ENCODE results near the gene SIX5.

The SIX5 gene

GRCh38 chr19:45792470-45793177 lies 23.6 kb upstream of the SIX5 start, which contains the start of gene DMWD:
TSS of gene DMWD (minus strand) at chr19:45792845. CDS start at chr19:45792756, 89 bp downstream.
- DNase-seq = peak; percentile 100

GRCh38 chr19:45791744-45792469 lies 22.9 kb upstream of the SIX5 start:
- DNase-seq = peak; percentile 28 to 47

GRCh38 chr19:45790942-45791341 lies 21.9 kb upstream of the SIX5 start:
- peak in 1 of 2 experiments; percentile 33 for DNase-seq

- DNase-seq = no peak
These were observed 20.2 kb upstream of the SIX5 start for GRCh38 chr19:45789035-45789786.

GRCh38 chr19:45786533-45786894 lies 17.5 kb upstream of the SIX5 start:
- no peak for DNase-seq

GRCh38 chr19:45785781-45786532 lies 16.9 kb upstream of the SIX5 start:
- no peak for DNase-seq

- no peak for DNase-seq
These were observed 16.0 kb upstream of the SIX5 start for GRCh38 chr19:45785097-45785496.

GRCh38 chr19:45784096-45784495 lies 15.0 kb upstream of the SIX5 start:
- DNase-seq = no peak

GRCh38 chr19:45782820-45783785 lies 14.1 kb upstream of the SIX5 start:
- no peak for DNase-seq

- no peak for DNase-seq
These were observed 13.2 kb upstream of the SIX5 start, which contains the start of gene DMPK for GRCh38 chr19:45782162-45782691. TSS of gene DMPK (minus strand) at chr19:45782490. CDS start at chr19:45782352, 138 bp downstream.

- DNase-seq = no peak
These were observed 12.4 kb upstream of the SIX5 start for GRCh38 chr19:45781214-45782161.

GRCh38 chr19:45780448-45781213 lies 11.6 kb upstream of the SIX5 start:
- no peak for DNase-seq

- DNase-seq = no peak
These were observed 11.0 kb upstream of the SIX5 start for GRCh38 chr19:45780146-45780447.

GRCh38 chr19:45779231-45780145 lies 10.4 kb upstream of the SIX5 start:
- DNase-seq = peak; percentile 97 to 98

- DNase-seq = no peak
These were observed 9.1 kb upstream of the SIX5 start for GRCh38 chr19:45778010-45778661.

- DNase-seq = no peak
These were observed 8.4 kb upstream of the SIX5 start for GRCh38 chr19:45777395-45777961.

- DNase-seq = no peak
These were observed 5.7 kb upstream of the SIX5 start for GRCh38 chr19:45774765-45775164.
